ENCODE measurements around the gene ZRANB3.
"Not testable (repeated sequence)": the region's sequence is repeated elsewhere in the genome, so short reads cannot be mapped to it uniquely, and the experiment has no call there.

ZRANB3 gene

DNA sequence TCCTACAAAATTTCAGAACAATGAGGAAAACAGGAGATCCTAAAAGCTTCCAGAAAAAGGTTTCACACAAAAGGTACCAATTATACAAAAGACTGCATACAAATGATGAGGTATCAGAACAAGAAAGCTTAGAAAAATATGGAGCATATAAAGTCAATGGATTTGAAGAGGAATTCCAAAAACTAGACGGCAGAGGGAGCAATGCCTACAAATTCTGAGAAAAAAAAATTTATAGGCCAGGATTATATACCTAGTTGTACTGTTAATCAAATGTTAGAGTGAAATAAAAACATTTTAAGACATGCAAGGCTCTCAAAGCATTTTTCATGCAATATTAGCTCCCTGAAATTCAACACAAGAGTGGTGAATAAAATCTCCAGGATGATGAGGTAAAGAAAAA lies 106.2 kb downstream of the ZRANB3 start:
- Histone ChIP-seq H3K4me3 (no peak overlapping the region), H3K36me3 (ENCODE audit: insufficient read depth, low read length) (no peaks in the 10 kb centered on the region), H3K9me3 (ENCODE audit: low read depth, low read length) (no peaks in the 10 kb centered on the region), H3K9ac (ENCODE audit: insufficient read length) (no peak overlapping the region), H3K27ac (no peak overlapping the region)
- no peak for DNase-seq (ENCODE audit: low read depth, low spot score)
- TF ChIP-seq POLR2AphosphoS5 (IDR thresholded peaks at IDR 0.05; ENCODE audit: borderline replicate concordance, low read depth, low read length) (no peak), EZH2 (IDR thresholded peaks at IDR 0.05) (no peak), FOXP2 (optimal IDR thresholded peaks at IDR 0.05; ENCODE audit: control extremely low read depth, extremely low read length, insufficient read depth) (no peak)

DNA sequence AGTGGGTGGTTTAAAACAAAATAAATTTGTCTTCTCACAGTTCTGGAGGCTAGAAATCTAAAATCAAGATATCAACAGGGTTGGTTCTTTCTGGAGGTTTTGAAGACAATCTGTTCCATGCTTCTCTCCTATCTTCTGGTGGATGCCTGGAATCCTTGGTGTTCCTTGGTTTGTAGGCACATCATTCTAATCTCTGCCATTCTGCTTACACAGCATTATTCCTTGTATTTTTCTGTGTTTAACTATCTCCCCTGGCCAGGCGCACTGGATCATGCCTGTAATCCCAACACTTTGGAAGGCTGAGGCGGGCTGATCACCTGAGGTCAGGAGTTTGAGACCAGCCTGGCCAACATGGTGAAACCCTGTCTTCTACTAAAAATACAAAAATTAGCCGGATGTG lies 108.1 kb downstream of the ZRANB3 start:
- DNase-seq (ENCODE audit: low read depth, low spot score): no peak
- TF ChIP-seq FOXP2 (optimal IDR thresholded peaks at IDR 0.05; ENCODE audit: control extremely low read depth, extremely low read length, insufficient read depth) (no peak), EZH2 (IDR thresholded peaks at IDR 0.05) (no peak), POLR2AphosphoS5 (IDR thresholded peaks at IDR 0.05; ENCODE audit: borderline replicate concordance, low read depth, low read length) (no peak)
- Histone ChIP-seq H3K27ac (no peak overlapping the region), H3K9ac (ENCODE audit: insufficient read length) (no peak overlapping the region), H3K4me3 (no peak overlapping the region), H3K9me3 (ENCODE audit: low read depth, low read length) (no peaks in the 10 kb centered on the region), H3K36me3 (ENCODE audit: insufficient read depth, low read length) (no peaks in the 10 kb centered on the region)

DNA sequence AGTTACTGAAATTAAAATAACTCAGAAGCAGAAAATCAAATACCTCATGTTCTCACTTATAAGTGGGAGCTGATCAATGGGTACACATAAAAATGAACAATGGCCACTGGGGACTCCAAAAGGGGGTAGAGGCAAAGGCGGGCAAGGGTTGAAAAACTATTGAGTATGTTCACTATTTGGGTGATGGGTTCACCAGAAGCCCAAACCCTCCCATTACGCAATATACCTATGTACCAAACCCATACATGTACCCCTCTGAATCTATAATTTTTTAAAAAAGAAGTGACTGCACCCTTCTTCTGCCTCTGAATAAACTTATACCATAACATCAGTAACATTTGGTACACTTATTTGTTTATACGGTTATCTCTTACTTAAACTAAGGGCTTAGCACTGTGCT lies 119.4 kb downstream of the ZRANB3 start:
- H3K36me3 ChIP-seq (ENCODE audit: insufficient read depth, low read length): no peaks in the 10 kb centered on the region
- H3K4me3 ChIP-seq: no peak overlapping the region
- DNase-seq (ENCODE audit: low read depth, low spot score): no peak
- H3K9me3 ChIP-seq (ENCODE audit: low read depth, low read length): no peaks in the 10 kb centered on the region
- no peak for TF ChIP-seq FOXP2 (optimal IDR thresholded peaks at IDR 0.05; ENCODE audit: control extremely low read depth, extremely low read length, insufficient read depth)
- TF ChIP-seq EZH2 (IDR thresholded peaks at IDR 0.05): no peak
- no peak for TF ChIP-seq POLR2AphosphoS5 (IDR thresholded peaks at IDR 0.05; ENCODE audit: borderline replicate concordance, low read depth, low read length)
- no peak overlapping the region for H3K27ac ChIP-seq
- no peak overlapping the region for H3K9ac ChIP-seq (ENCODE audit: insufficient read length)

DNA sequence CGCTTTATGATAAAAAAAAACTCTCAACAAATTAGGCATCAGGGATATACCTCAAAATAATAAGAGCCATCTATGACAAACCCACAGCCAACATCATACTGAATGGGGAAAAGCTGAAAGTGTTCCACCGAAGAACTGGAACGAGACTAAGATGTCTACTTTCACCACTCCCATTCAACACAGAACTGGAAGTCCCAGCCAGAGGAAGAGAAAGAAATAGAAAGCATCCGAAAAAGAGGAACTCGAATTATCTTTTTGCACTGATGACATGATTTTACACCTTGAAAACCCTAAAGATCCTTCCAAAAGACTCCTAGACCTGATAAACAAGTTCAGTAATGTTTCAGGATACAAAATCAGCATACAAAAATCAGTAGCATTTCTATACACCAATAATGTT lies 121.6 kb downstream of the ZRANB3 start:
- Histone ChIP-seq H3K4me3 (no peak overlapping the region), H3K9ac (ENCODE audit: insufficient read length) (no peak overlapping the region)

DNA sequence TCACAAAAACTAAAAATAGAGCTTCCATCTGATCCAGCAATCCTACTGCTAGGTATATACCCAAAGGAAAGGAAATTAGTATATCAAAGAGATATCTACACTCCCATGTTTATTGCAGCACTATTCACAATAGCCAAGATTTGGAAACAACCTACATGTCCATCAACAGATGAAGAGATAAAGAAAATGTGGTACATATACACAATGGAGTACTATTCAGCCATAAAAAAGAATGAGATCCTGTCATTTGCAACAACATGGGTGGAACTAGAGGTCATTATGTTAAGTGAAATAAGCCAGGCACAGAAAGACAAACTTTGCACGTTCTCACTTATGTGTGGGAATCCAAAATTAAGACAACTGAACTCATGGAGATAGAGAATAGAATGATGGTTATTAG lies 134.8 kb downstream of the ZRANB3 start:
- H3K4me3 ChIP-seq; H3K9ac ChIP-seq (ENCODE audit: insufficient read length); DNase-seq (ENCODE audit: low read depth, low spot score); H3K9me3 ChIP-seq (ENCODE audit: low read depth, low read length); H3K27ac ChIP-seq; H3K36me3 ChIP-seq (ENCODE audit: insufficient read depth, low read length): not testable (repeated sequence)

More for the DNA sequence above, 121.6 kb downstream of the ZRANB3 start:
- H3K36me3 ChIP-seq (ENCODE audit: insufficient read depth, low read length): no peaks in the 10 kb centered on the region
- no peaks in the 10 kb centered on the region for H3K9me3 ChIP-seq (ENCODE audit: low read depth, low read length)
- DNase-seq (ENCODE audit: low read depth, low spot score): no peak
- no peak overlapping the region for H3K27ac ChIP-seq
- TF ChIP-seq POLR2AphosphoS5 (IDR thresholded peaks at IDR 0.05; ENCODE audit: borderline replicate concordance, low read depth, low read length): no peak
- no peak for TF ChIP-seq FOXP2 (optimal IDR thresholded peaks at IDR 0.05; ENCODE audit: control extremely low read depth, extremely low read length, insufficient read depth)
- no peak for TF ChIP-seq EZH2 (IDR thresholded peaks at IDR 0.05)

DNA sequence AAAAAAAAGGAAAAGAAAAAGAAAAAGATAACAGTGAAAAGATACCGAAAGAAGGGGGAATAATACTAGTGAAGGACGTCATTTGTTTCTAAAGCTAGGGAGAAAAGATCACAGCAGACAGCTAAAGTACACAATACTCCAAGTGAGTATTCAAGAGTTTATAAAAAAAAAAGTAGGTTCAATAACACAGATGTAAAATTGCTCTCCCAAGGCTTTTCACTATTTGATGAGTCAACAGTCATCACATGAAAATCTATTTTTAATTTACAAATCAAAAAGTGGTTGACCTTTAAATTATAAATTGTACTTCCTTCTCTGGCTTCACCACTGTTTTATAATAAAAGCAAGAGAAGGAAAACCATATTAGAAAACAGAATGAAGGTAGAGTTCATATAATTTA lies 144.0 kb downstream of the ZRANB3 start:
- Histone ChIP-seq H3K9ac (ENCODE audit: insufficient read length) (no peak overlapping the region), H3K27ac (no peak overlapping the region), H3K9me3 (ENCODE audit: low read depth, low read length) (no peaks in the 10 kb centered on the region), H3K36me3 (ENCODE audit: insufficient read depth, low read length) (no peaks in the 10 kb centered on the region), H3K4me3 (no peak overlapping the region)
- TF ChIP-seq EZH2 (IDR thresholded peaks at IDR 0.05): no peak
- no peak for TF ChIP-seq POLR2AphosphoS5 (IDR thresholded peaks at IDR 0.05; ENCODE audit: borderline replicate concordance, low read depth, low read length)
- TF ChIP-seq FOXP2 (optimal IDR thresholded peaks at IDR 0.05; ENCODE audit: control extremely low read depth, extremely low read length, insufficient read depth): no peak
- no peak for DNase-seq (ENCODE audit: low read depth, low spot score)

DNA sequence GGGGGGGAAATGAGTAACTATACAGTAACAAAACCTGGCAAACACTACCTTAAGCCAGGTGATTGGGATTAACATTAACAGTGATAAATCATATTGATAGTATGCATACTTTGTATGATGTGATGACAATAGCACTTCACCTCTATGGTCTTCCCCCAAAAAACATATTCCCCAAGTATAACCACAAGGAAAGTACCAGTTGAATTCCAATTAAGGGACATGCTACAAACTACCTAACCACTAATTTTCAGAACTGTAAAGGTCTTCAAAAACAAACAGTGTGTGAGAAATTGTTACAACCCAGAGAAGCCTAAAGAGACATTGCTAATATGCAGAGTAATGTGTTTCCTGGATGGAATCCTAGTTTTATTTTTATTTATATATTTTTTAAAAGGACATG lies 152.4 kb downstream of the ZRANB3 start:
- TF ChIP-seq EZH2 (IDR thresholded peaks at IDR 0.05) (no peak), POLR2AphosphoS5 (IDR thresholded peaks at IDR 0.05; ENCODE audit: borderline replicate concordance, low read depth, low read length) (no peak), FOXP2 (optimal IDR thresholded peaks at IDR 0.05; ENCODE audit: control extremely low read depth, extremely low read length, insufficient read depth) (no peak)
- no peak overlapping the region for H3K27ac ChIP-seq
- H3K36me3 ChIP-seq (ENCODE audit: insufficient read depth, low read length): no peaks in the 10 kb centered on the region
- H3K9ac ChIP-seq (ENCODE audit: insufficient read length): no peak overlapping the region
- no peak for DNase-seq (ENCODE audit: low read depth, low spot score)
- H3K4me3 ChIP-seq: no peak overlapping the region
- no peaks in the 10 kb centered on the region for H3K9me3 ChIP-seq (ENCODE audit: low read depth, low read length)

DNA sequence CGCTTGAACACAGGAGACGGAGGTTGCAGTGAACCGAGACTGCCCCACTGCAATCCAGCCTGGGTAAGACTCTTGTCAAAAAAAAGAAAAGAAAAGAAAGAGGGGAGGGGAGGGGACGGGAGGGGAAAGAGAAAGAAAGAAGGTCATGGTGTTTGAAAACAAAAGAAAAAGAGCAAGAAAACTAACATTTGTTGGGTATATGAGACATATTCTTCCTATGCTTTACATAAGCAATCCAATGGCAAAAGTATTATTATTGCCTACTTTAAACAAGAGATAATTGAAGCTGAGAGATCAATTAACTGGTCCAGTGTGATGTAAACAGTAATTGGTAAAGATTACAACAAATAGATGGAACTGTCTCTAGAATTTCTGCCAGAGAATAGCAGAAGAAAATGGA lies 157.3 kb downstream of the ZRANB3 start:
- Histone ChIP-seq H3K4me3 (no peak overlapping the region), H3K36me3 (ENCODE audit: insufficient read depth, low read length) (no peaks in the 10 kb centered on the region), H3K27ac (no peak overlapping the region), H3K9ac (ENCODE audit: insufficient read length) (no peak overlapping the region), H3K9me3 (ENCODE audit: low read depth, low read length) (no peaks in the 10 kb centered on the region)
- TF ChIP-seq POLR2AphosphoS5 (IDR thresholded peaks at IDR 0.05; ENCODE audit: borderline replicate concordance, low read depth, low read length): no peak
- no peak for TF ChIP-seq EZH2 (IDR thresholded peaks at IDR 0.05)
- no peak for TF ChIP-seq FOXP2 (optimal IDR thresholded peaks at IDR 0.05; ENCODE audit: control extremely low read depth, extremely low read length, insufficient read depth)
- DNase-seq (ENCODE audit: low read depth, low spot score): no peak

DNA sequence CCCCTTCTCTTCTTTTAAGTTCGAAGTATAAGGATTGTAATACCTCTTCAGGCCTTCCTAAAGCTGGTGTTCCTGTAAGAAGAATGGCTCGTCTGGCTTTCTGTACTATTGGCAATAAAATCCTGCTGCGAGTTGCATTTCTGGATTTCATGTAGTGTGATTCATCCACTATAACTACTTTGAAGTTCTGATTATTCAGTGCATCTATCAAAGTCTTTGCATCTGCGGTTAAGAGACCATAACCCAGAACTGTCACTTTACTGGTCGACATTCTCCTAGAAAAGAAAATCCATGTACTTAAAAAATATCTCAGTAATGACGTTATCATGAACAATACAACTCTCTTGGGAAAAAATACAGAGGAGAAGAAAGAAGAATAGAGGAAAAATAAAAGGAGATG lies 181.1 kb downstream of the ZRANB3 start:
- TF ChIP-seq EZH2 (IDR thresholded peaks at IDR 0.05): no peak
- TF ChIP-seq POLR2AphosphoS5 (IDR thresholded peaks at IDR 0.05; ENCODE audit: borderline replicate concordance, low read depth, low read length): no peak
- TF ChIP-seq FOXP2 (optimal IDR thresholded peaks at IDR 0.05; ENCODE audit: control extremely low read depth, extremely low read length, insufficient read depth): no peak
- no peak for DNase-seq (ENCODE audit: low read depth, low spot score)
- peaks cover 5% of the 10 kb centered on the region; the same call in 1 of the 2 replicates for H3K36me3 ChIP-seq (ENCODE audit: insufficient read depth, low read length)
- no peak overlapping the region for H3K27ac ChIP-seq
- H3K9ac ChIP-seq (ENCODE audit: insufficient read length): no peak overlapping the region
- H3K4me3 ChIP-seq: no peak overlapping the region
- H3K9me3 ChIP-seq (ENCODE audit: low read depth, low read length): no peaks in the 10 kb centered on the region

DNA sequence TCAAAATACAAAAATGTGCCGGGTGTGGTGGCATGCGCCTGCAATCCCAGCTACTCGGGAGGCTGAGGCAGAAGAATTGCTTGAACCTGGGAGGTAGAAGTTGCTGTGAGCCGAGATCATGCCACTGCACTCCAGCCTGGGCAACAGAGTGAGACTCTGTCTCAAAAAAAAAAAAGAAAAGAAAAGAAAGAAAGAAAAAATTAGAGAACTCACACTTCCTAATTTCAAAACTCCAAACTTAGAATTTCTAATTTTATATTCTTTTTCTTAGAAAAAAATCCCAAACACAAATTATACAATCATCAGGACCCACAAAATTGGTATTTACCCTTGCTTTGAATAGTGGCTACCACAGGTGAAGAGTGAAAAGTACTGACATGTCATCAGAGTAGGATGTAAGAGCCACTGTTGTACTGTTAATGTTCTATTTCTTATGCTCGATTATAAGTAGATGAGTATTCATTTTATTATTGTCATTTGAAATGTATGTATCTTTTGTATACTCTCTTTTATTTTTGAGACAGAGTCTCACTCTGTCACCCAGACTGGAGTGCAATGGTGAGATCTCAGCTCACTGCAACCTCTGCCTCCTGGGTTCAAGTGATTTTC lies 182.8 kb downstream of the ZRANB3 start:
- not testable (repeated sequence) for H3K27ac ChIP-seq; H3K9ac ChIP-seq (ENCODE audit: insufficient read length); H3K9me3 ChIP-seq (ENCODE audit: low read depth, low read length); H3K36me3 ChIP-seq (ENCODE audit: insufficient read depth, low read length); H3K4me3 ChIP-seq; DNase-seq (ENCODE audit: low read depth, low spot score)
